GM18951 (cell line): ENCODE data around the gene USP36.

Experiments used
- POLR2A ChIP-seq: IDR thresholded peaks from 4 replicates; pipeline ENCODE4 v1.6.1; 2011; ENCODE audit warnings: mild to moderate bottlenecking; ENCODE audit not compliant: insufficient read length, insufficient read depth; ENCODE audit errors: extremely low read depth
- in situ Hi-C: fragments of 300-500 bp; cut with MboI; formaldehyde crosslinking; loops from one replicate; pipeline ENCODE4 v1.12.0; 2022; ENCODE audit warnings: low sequenced_read_pairs, mixed read lengths, inconsistent platforms; ENCODE audit not compliant: unreplicated experiment

Gene USP36

GRCh38 chr17:78839235-78839761 lies 1.3 kb downstream of the USP36 start:
- in situ Hi-C loops, result no loop called here
- TF ChIP-seq POLR2A, result no peak

GRCh38 chr17:78838574-78839005 lies 2.0 kb downstream of the USP36 start:
- in situ Hi-C loops, result no loop called here
- TF ChIP-seq POLR2A, result no peak

- no peak for TF ChIP-seq POLR2A
- in situ Hi-C loops, result no loop called here
These were observed 4.1 kb downstream of the USP36 start for GRCh38 chr17:78836420-78837021.

GRCh38 chr17:78834571-78834970 lies 6.0 kb downstream of the USP36 start:
- TF ChIP-seq POLR2A, result no peak
- in situ Hi-C loops, result no loop called here

GRCh38 chr17:78832541-78832810 lies 8.1 kb downstream of the USP36 start:
- in situ Hi-C loops, result no loop called here
- no peak for TF ChIP-seq POLR2A

- in situ Hi-C loops, result no loop called here
- TF ChIP-seq POLR2A, result no peak
These were observed 8.7 kb downstream of the USP36 start for GRCh38 chr17:78831688-78832540.

- TF ChIP-seq POLR2A, result no peak
- in situ Hi-C loops, result no loop called here
These were observed 11.1 kb downstream of the USP36 start for GRCh38 chr17:78829477-78829876.

GRCh38 chr17:78828470-78829185 lies 12.0 kb downstream of the USP36 start:
- in situ Hi-C loops, result no loop called here
- TF ChIP-seq POLR2A, result no peak

- no peak for TF ChIP-seq POLR2A
- in situ Hi-C loops, result no loop called here
These were observed 13.6 kb downstream of the USP36 start for GRCh38 chr17:78826836-78827509.

GRCh38 chr17:78826421-78826820 lies 14.2 kb downstream of the USP36 start:
- no peak for TF ChIP-seq POLR2A
- in situ Hi-C loops, result no loop called here

- TF ChIP-seq POLR2A, result no peak
- in situ Hi-C loops, result no loop called here
These were observed 14.9 kb downstream of the USP36 start for GRCh38 chr17:78825696-78826095.

- TF ChIP-seq POLR2A, result no peak
- in situ Hi-C loops, result loop anchor here (25.0 kb wide), 1 partner anchor 312 kb away; no protein-coding TSS in a partner anchor
These were observed 16.4 kb downstream of the USP36 start for GRCh38 chr17:78824240-78824639.

GRCh38 chr17:78823282-78824046 lies 17.1 kb downstream of the USP36 start:
- TF ChIP-seq POLR2A, result no peak
- in situ Hi-C loops, result loop anchor here (25.0 kb wide), 1 partner anchor 311 kb away; no protein-coding TSS in a partner anchor

- TF ChIP-seq POLR2A, result no peak
- in situ Hi-C loops, result loop anchor here (25.0 kb wide), 1 partner anchor 310 kb away; no protein-coding TSS in a partner anchor
These were observed 18.1 kb downstream of the USP36 start for GRCh38 chr17:78822552-78822951.
